SK-MEL-5 (cell line): ENCODE measurements around the gene ZCCHC2. TPM values are rescaled to one million over a fixed set of nuclear protein-coding genes. Genes with fewer than 3 reads are reported as not detected.

Source experiments
- DNase-seq: peaks from one replicate; pipeline ENCODE4 v3.0.0-alpha.2; 2016; ENCODE audit warnings: low read depth, low spot score
- in situ Hi-C: cut with HindIII; loops from 2 replicates; pipeline ENCODE4 v1.10.0; 2016; ENCODE audit warnings: low sequenced_read_pairs, high pct_unique_total_duplicates, low pct_unique_long_range_greater_than_20kb
- total RNA-seq: library from RNA; depleted of rRNA; stranded (reverse); fragments of >200 nt; shearing (Covaris generic); gene quantifications from 2 replicates; pipeline ENCODE4 v1.2.3, GENCODE V29; 2014

Gene ZCCHC2
- total RNA-seq, 1 experiment from 2014 or later, result 12.7 TPM

- in situ Hi-C loops, result no loop called here
- DNase-seq, result no peak
Observed at GRCh38 chr18:62505669-62506494, 16.9 kb upstream of the ZCCHC2 start.

- DNase-seq, result no peak
Observed at GRCh38 chr18:62506495-62507143, 16.2 kb upstream of the ZCCHC2 start.

GRCh38 chr18:62509779-62510178 lies 13.0 kb upstream of the ZCCHC2 start:
- in situ Hi-C loops, result no loop called here
- DNase-seq, result no peak

More at GRCh38 chr18:62506495-62507143, 16.2 kb upstream of the ZCCHC2 start:
- in situ Hi-C loops, result no loop called here

GRCh38 chr18:62510789-62511188 lies 12.0 kb upstream of the ZCCHC2 start:
- no peak for DNase-seq
- in situ Hi-C loops, result no loop called here

- DNase-seq, result no peak
- in situ Hi-C loops, result no loop called here
Observed at GRCh38 chr18:62512532-62512931, 10.3 kb upstream of the ZCCHC2 start.

- no peak for DNase-seq
Observed at GRCh38 chr18:62512996-62513395, 9.8 kb upstream of the ZCCHC2 start.

GRCh38 chr18:62514570-62514969 lies 8.3 kb upstream of the ZCCHC2 start:
- in situ Hi-C loops, result no loop called here
- DNase-seq, result no peak

More at GRCh38 chr18:62512996-62513395, 9.8 kb upstream of the ZCCHC2 start:
- in situ Hi-C loops, result no loop called here

- in situ Hi-C loops, result no loop called here
- no peak for DNase-seq
Observed at GRCh38 chr18:62516242-62516641, 6.6 kb upstream of the ZCCHC2 start.

GRCh38 chr18:62518460-62519375 lies 4.1 kb upstream of the ZCCHC2 start:
- DNase-seq, result no peak
- in situ Hi-C loops, result no loop called here

GRCh38 chr18:62519684-62520083 lies 3.1 kb upstream of the ZCCHC2 start:
- no peak for DNase-seq
- in situ Hi-C loops, result no loop called here

GRCh38 chr18:62521082-62521481 lies 1.7 kb upstream of the ZCCHC2 start:
- in situ Hi-C loops, result no loop called here
- DNase-seq, result no peak

GRCh38 chr18:62521593-62521992 lies 1.2 kb upstream of the ZCCHC2 start:
- in situ Hi-C loops, result no loop called here
- DNase-seq, result no peak

- in situ Hi-C loops, result no loop called here
- no peak for DNase-seq
Observed at GRCh38 chr18:62522178-62522503, 684 bp upstream of the ZCCHC2 start.

GRCh38 chr18:62523255-62523588 lies 397 bp downstream of the ZCCHC2 start:
- in situ Hi-C loops, result no loop called here

GRCh38 chr18:62523631-62524439 lies 1.0 kb downstream of the ZCCHC2 start:
- in situ Hi-C loops, result no loop called here
- DNase-seq, result no peak

More at GRCh38 chr18:62523255-62523588, 397 bp downstream of the ZCCHC2 start:
- DNase-seq, result no peak

GRCh38 chr18:62524440-62525200 lies 1.8 kb downstream of the ZCCHC2 start:
- in situ Hi-C loops, result no loop called here
- DNase-seq, result no peak

GRCh38 chr18:62525608-62526007 lies 2.8 kb downstream of the ZCCHC2 start:
- in situ Hi-C loops, result no loop called here
- DNase-seq, result no peak
